Measurements from ENCODE around the gene NID1.
"Not testable (repeated sequence)": the region's sequence is repeated elsewhere in the genome, so short reads cannot be mapped to it uniquely, and the experiment has no call there.

Gene NID1

GRCh38 chr1:235930543-235930942 lies 134.3 kb downstream of the NID1 start:
- no peak for DNase-seq

GRCh38 chr1:235929216-235929615 lies 135.7 kb downstream of the NID1 start:
- DNase-seq = no peak

- DNase-seq = no peak
Measured at GRCh38 chr1:235928197-235928596, 136.7 kb downstream of the NID1 start.

- not testable (repeated sequence) for DNase-seq
Measured at GRCh38 chr1:235927551-235927950, 137.3 kb downstream of the NID1 start.

Data from NCI-H2171 (cell line).